22Rv1 (cell line): ENCODE results near the gene KDM4B.

ENCODE experiments used
- CTCF ChIP-seq: fragments of 450-650 bp; IDR thresholded peaks from 2 replicates; pipeline ENCODE4 v1.5.1; 2017; ENCODE audit warnings: mild to moderate bottlenecking
- ZFX ChIP-seq: fragments of 450-650 bp; IDR thresholded peaks from 2 replicates; pipeline ENCODE4 v1.6.1; 2017; ENCODE audit warnings: antibody characterized with exemption, borderline replicate concordance

DNA sequence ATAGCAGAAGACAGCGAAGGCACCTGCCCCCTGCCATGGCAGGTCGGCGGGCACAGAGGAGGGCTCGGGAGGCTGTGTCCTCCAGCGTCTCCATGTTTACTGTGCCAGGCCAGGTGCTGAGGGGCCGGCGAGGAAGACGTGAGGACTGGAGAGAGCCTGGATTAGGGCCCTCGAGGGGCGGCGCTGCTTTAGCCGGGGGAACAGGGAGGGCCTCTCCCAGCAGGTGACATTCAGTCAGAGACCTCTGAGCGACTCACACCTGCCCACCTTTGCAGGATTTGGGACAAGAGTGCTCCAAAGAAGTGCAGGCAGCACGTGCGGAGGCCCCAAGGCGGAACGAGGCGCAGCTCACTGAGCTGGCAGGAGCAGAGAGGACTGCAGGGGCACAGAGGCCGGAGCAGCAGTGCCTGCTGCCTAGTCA is 17.6 kb downstream of the KDM4B start:
- TF ChIP-seq CTCF (no peak), ZFX (no peak)
